IPS DF 19.7 (cell line): ENCODE results near the gene CXXC5.

Experiments used
- DNase-seq: peaks from one replicate; pipeline ENCODE4 v3.0.0-alpha.2; 2013; ENCODE audit warnings: low read depth, low spot score

Gene CXXC5

GRCh38 chr5:139692679-139693308 lies 44.6 kb downstream of the CXXC5 start:
- no peak for DNase-seq

GRCh38 chr5:139693676-139694364 lies 45.7 kb downstream of the CXXC5 start:
- no peak for DNase-seq

GRCh38 chr5:139694556-139695177 lies 46.5 kb downstream of the CXXC5 start:
- no peak for DNase-seq

- DNase-seq, result no peak
These were observed 47.0 kb downstream of the CXXC5 start for GRCh38 chr5:139695178-139695573.

GRCh38 chr5:139696167-139696893 lies 48.2 kb downstream of the CXXC5 start:
- no peak for DNase-seq

GRCh38 chr5:139696894-139697658 lies 48.9 kb downstream of the CXXC5 start:
- no peak for DNase-seq

GRCh38 chr5:139698490-139699146 lies 50.5 kb downstream of the CXXC5 start:
- DNase-seq, result no peak

- DNase-seq, result no peak
These were observed 51.2 kb downstream of the CXXC5 start for GRCh38 chr5:139699351-139699750.

GRCh38 chr5:139700711-139701055 lies 52.5 kb downstream of the CXXC5 start:
- DNase-seq, result no peak

GRCh38 chr5:139701056-139701741 lies 53.0 kb downstream of the CXXC5 start:
- DNase-seq, result no peak

GRCh38 chr5:139702548-139702947 lies 54.4 kb downstream of the CXXC5 start:
- DNase-seq, result no peak

- no peak for DNase-seq
These were observed 56.6 kb downstream of the CXXC5 start for GRCh38 chr5:139704748-139705147.

GRCh38 chr5:139705191-139705590 lies 57.0 kb downstream of the CXXC5 start:
- DNase-seq, result no peak

- no peak for DNase-seq
These were observed 57.8 kb downstream of the CXXC5 start for GRCh38 chr5:139705655-139706587.

- no peak for DNase-seq
These were observed 59.4 kb downstream of the CXXC5 start for GRCh38 chr5:139707445-139708003.

GRCh38 chr5:139708434-139708861 lies 60.3 kb downstream of the CXXC5 start:
- no peak for DNase-seq

- DNase-seq, result no peak
These were observed 60.9 kb downstream of the CXXC5 start for GRCh38 chr5:139708877-139709581.

GRCh38 chr5:139709582-139710318 lies 61.6 kb downstream of the CXXC5 start:
- no peak for DNase-seq
